Neural cell (in vitro differentiated cells): ENCODE measurements around the gene GAS7. TPM values are rescaled to one million over a fixed set of nuclear protein-coding genes. Genes with fewer than 3 reads are reported as not detected.

Experiments used
- polyA plus RNA-seq: library from polyadenylated mRNA; depleted of rRNA; stranded (reverse); fragments of >200 nt; gene quantifications from 2 replicates; pipeline ENCODE4 v1.2.3, GENCODE V29; 2014

GAS7 gene
- polyA plus RNA-seq, 1 donor from 2014 or later, result 23.6 TPM

Other genes with a start within 250 kb of the GAS7 start
- gene MYH13, start 174.4 kb upstream of the GAS7 start, polyA plus RNA-seq, result 0.05 TPM in 1 of 2 replicates, not detected in the other
- gene MYH8, start 223.3 kb upstream of the GAS7 start, polyA plus RNA-seq, result 3.0 and 3.7 TPM in 2 replicates